ENCODE data around the gene ATRNL1. TPM values are rescaled to one million over a fixed set of nuclear protein-coding genes. Genes with fewer than 3 reads are reported as not detected.

Gene ATRNL1
- polyA plus RNA-seq, 1 donor from 2014 or later = 47.8 TPM

- Histone ChIP-seq H3K27ac (ENCODE audit: low read length) (no peak overlapping the region), H3K9me3 (ENCODE audit: low read length) (no peaks in the 10 kb centered on the region), H2AFZ (ENCODE audit: low read depth, low read length) (no peak overlapping the region), H3K4me2 (ENCODE audit: low read length) (no peak overlapping the region), H3K36me3 (ENCODE audit: insufficient read depth, low read length) (no peaks in the 10 kb centered on the region), H3K4me3 (ENCODE audit: low read length) (no peak overlapping the region), H4K20me1 (ENCODE audit: insufficient read depth) (no peaks in the 10 kb centered on the region), H3K9ac (ENCODE audit: low read length) (no peak overlapping the region), H3K79me2 (replicated peaks; ENCODE audit: insufficient read depth, low read length) (no peaks in the 10 kb centered on the region), H3K27me3 (ENCODE audit: insufficient read depth, low read depth, low read length) (no peaks in the 10 kb centered on the region), H3K9me2 (ENCODE audit: insufficient read depth, low read length) (no peaks in the 10 kb centered on the region), H3F3A (ENCODE audit: insufficient read depth, low read length, poor library complexity, severe bottlenecking) (no peaks in the 10 kb centered on the region)
- TF ChIP-seq POLR2AphosphoS5 (IDR thresholded peaks at IDR 0.05) (no peak), CTCF (IDR thresholded peaks at IDR 0.05; ENCODE audit: poor library complexity, severe bottlenecking) (no peak), TAF1 (IDR thresholded peaks at IDR 0.05; ENCODE audit: low read depth) (no peak), MXI1 (conservative IDR thresholded peaks at IDR 0.05; ENCODE audit: poor library complexity, severe bottlenecking) (no peak), RAD21 (conservative IDR thresholded peaks at IDR 0.05) (no peak), SMC3 (conservative IDR thresholded peaks at IDR 0.05; ENCODE audit: poor library complexity) (no peak), EP300 (conservative IDR thresholded peaks at IDR 0.05; ENCODE audit: poor library complexity, severe bottlenecking) (no peak), REST (IDR thresholded peaks at IDR 0.05; ENCODE audit: borderline replicate concordance) (no peak), EZH2 (IDR thresholded peaks at IDR 0.05; ENCODE audit: borderline replicate concordance, insufficient read depth, low read length, poor library complexity, severe bottlenecking) (no peak)
Measured at GRCh38 chr10:115949282-115949844, 856.2 kb downstream of the ATRNL1 start.

GRCh38 chr10:115950320-115950719, 857.2 kb downstream of the ATRNL1 start:
- Histone ChIP-seq H2AFZ (ENCODE audit: low read depth, low read length) (no peak overlapping the region), H3K79me2 (replicated peaks; ENCODE audit: insufficient read depth, low read length) (no peaks in the 10 kb centered on the region), H3K9ac (ENCODE audit: low read length) (no peak overlapping the region), H3K27ac (ENCODE audit: low read length) (no peak overlapping the region), H3K9me3 (ENCODE audit: low read length) (no peaks in the 10 kb centered on the region), H3K9me2 (ENCODE audit: insufficient read depth, low read length) (no peaks in the 10 kb centered on the region), H3K36me3 (ENCODE audit: insufficient read depth, low read length) (no peaks in the 10 kb centered on the region), H3K4me2 (ENCODE audit: low read length) (no peak overlapping the region), H3K27me3 (ENCODE audit: insufficient read depth, low read depth, low read length) (no peaks in the 10 kb centered on the region), H4K20me1 (ENCODE audit: insufficient read depth) (no peaks in the 10 kb centered on the region), H3K4me3 (ENCODE audit: low read length) (no peak overlapping the region), H3F3A (ENCODE audit: insufficient read depth, low read length, poor library complexity, severe bottlenecking) (no peaks in the 10 kb centered on the region)
- TF ChIP-seq EZH2 (IDR thresholded peaks at IDR 0.05; ENCODE audit: borderline replicate concordance, insufficient read depth, low read length, poor library complexity, severe bottlenecking) = no peak
- no peak for TF ChIP-seq SMC3 (conservative IDR thresholded peaks at IDR 0.05; ENCODE audit: poor library complexity)
- no peak for TF ChIP-seq CTCF (IDR thresholded peaks at IDR 0.05; ENCODE audit: poor library complexity, severe bottlenecking)
